Measurements from ENCODE around the gene KLHL41.

Gene KLHL41

DNA sequence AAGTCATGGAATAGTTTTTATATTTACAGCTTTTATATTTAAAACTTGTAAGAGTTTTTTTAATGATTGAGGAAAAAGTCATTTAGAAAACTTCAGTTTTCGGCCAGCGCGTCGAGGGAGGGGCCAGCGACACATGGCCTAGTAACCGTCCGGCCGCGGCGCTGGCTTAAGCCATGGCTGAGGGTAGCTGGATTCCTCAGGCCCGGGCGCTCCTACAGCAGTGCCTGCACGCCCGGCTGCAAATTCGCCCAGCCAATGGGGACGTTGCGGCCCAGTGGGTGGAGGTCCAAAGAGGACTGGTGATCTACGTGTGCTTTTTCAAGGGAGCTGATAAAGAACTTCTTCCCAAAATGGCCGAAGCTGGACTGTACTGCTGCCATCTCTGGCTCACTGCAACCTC is 4.9 kb upstream of the KLHL41 start:
- TF ChIP-seq, protein P1, sequence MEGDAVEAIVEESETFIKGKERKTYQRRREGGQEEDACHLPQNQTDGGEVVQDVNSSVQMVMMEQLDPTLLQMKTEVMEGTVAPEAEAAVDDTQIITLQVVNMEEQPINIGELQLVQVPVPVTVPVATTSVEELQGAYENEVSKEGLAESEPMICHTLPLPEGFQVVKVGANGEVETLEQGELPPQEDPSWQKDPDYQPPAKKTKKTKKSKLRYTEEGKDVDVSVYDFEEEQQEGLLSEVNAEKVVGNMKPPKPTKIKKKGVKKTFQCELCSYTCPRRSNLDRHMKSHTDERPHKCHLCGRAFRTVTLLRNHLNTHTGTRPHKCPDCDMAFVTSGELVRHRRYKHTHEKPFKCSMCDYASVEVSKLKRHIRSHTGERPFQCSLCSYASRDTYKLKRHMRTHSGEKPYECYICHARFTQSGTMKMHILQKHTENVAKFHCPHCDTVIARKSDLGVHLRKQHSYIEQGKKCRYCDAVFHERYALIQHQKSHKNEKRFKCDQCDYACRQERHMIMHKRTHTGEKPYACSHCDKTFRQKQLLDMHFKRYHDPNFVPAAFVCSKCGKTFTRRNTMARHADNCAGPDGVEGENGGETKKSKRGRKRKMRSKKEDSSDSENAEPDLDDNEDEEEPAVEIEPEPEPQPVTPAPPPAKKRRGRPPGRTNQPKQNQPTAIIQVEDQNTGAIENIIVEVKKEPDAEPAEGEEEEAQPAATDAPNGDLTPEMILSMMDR (IDR thresholded peaks at IDR 0.05; ENCODE audit: borderline replicate concordance, insufficient read depth, low read depth, low read length): no peak
- no peak overlapping the region for H3K4me3 ChIP-seq (ENCODE audit: low read depth, low read length)

DNA sequence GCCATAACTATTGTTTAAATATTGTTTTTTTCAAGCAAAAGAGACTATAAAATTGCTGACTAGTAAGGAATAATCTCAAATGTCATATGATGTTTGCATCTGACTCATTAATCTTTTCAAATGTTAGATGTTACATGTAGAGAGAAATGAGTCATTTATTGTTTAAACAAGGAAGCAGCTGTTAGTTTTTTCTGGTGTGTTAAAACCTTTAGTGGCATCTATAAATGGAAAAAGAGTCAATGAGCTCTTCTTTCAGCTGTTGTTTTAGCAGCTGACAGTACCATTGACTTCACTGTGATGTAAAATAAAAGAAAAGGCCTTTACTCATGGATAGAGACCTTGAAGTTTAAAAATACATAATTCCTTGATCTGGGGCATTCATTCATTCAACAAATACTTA is 1.8 kb upstream of the KLHL41 start:
- TF ChIP-seq, protein P1 (IDR thresholded peaks at IDR 0.05; ENCODE audit: borderline replicate concordance, insufficient read depth, low read depth, low read length): no peak
- H3K4me3 ChIP-seq (ENCODE audit: low read depth, low read length): no peak overlapping the region

DNA sequence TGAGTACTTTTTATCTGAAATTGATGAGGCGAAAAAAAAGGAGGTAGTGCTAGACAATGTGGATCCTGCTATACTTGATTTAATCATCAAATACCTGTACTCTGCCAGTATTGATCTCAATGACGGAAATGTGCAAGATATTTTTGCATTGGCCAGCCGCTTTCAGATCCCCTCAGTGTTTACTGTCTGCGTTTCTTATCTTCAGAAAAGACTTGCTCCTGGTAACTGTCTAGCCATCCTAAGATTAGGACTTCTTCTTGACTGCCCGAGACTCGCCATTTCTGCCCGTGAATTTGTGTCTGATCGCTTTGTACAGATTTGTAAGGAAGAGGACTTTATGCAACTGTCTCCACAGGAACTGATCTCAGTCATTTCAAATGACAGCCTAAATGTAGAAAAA is 453 bp downstream of the KLHL41 start:
- H3K4me3 ChIP-seq (ENCODE audit: low read depth, low read length): no peak overlapping the region
- TF ChIP-seq, protein P1 (IDR thresholded peaks at IDR 0.05; ENCODE audit: borderline replicate concordance, insufficient read depth, low read depth, low read length): no peak

DNA sequence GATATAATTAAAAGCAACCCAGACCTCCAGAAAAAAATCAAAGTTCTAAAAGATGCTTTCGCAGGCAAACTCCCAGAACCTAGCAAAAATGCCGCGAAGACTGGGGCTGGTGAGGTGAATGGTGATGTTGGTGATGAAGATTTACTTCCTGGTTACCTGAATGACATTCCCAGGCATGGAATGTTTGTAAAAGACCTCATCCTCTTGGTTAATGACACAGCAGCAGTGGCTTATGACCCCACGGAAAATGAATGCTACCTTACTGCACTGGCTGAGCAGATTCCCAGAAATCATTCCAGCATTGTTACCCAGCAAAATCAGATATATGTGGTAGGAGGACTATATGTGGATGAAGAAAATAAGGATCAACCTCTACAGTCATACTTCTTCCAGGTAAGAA is 994 bp downstream of the KLHL41 start:
- H3K4me3 ChIP-seq (ENCODE audit: low read depth, low read length): no peak overlapping the region
- TF ChIP-seq, protein P1 (IDR thresholded peaks at IDR 0.05; ENCODE audit: borderline replicate concordance, insufficient read depth, low read depth, low read length): no peak

DNA sequence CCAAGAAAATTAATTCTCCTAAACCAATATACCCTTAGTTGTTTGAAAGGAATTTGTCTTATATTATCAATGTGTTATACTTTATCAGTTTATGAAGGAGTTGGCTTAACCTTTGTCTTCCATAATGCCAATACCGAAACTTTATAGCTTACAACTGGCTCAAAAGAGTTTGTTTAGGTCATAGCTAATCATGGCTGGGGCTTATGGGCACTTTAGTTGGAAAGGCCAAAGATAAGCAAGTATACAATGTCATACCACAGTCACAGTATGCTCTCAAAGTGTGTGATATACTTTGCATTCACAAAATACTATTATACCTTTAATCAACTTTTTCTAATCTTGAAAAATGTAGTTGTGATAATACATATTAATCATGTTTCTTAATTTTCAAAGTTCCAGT is 2.3 kb downstream of the KLHL41 start:
- H3K4me3 ChIP-seq (ENCODE audit: low read depth, low read length): no peak overlapping the region
- TF ChIP-seq, protein P1 (IDR thresholded peaks at IDR 0.05; ENCODE audit: borderline replicate concordance, insufficient read depth, low read depth, low read length): no peak

DNA sequence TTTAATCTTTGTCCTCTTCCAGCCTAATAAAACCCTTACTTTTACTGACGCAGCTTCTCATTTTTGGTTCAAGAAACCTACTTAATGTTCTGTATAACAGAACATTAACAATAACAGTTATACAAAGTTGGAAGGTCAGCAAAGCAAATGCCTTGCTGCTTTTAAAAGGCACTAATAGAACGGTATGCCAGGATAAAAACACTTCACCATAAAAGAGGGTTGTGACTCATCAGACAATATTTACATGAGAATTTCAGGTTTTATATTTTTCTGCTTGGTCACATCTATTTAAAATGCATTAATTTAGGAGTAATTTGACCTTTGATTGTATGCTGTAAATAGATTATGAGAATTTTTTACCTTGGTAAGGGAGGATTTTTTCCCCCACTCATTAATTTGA is 3.0 kb downstream of the KLHL41 start:
- TF ChIP-seq, protein P1 (IDR thresholded peaks at IDR 0.05; ENCODE audit: borderline replicate concordance, insufficient read depth, low read depth, low read length): no peak
- no peak overlapping the region for H3K4me3 ChIP-seq (ENCODE audit: low read depth, low read length)

DNA sequence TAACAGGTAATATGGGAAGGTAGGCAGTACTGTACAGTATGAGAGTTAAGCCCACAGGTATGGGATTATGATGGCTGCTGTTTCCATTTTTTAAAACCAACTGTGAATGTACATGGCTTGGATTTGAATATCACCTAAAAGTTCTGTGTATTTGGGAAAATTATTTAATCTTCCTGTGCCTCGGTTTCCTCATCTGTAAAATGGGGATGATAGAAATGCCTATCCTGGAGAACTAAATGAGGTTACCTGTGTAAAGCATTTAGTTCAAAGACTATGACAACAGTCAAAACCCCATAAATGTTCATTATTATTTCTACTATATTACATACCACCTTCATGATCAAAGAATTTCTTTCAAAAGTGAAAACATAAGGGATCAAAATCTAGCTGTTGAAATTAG is 3.6 kb downstream of the KLHL41 start:
- no peak overlapping the region for H3K4me3 ChIP-seq (ENCODE audit: low read depth, low read length)
- TF ChIP-seq, protein P1 (IDR thresholded peaks at IDR 0.05; ENCODE audit: borderline replicate concordance, insufficient read depth, low read depth, low read length): no peak
